Stomach (tissue), 9 donors: Measurements from ENCODE around the gene ABCA5. TPM values are rescaled to one million over a fixed set of nuclear protein-coding genes. Genes with fewer than 3 reads are reported as not detected.

Experiments used
- DNase-seq, 2 donors: peaks; one replicate each; pipeline versions ENCODE4 v3.0.0 to v3.0.0-alpha.2; 2013 to 2019
- H3K27ac ChIP-seq, 5 donors: fragments of 200-600 bp in 4 of 5; sonication (generic) in 4 of 5; one replicate each; pipeline ENCODE4 v1.5.1; 2013 to 2019; ENCODE audit warnings: mild to moderate bottlenecking in 1 of 5, moderate library complexity in 1 of 5
- H3K27me3 ChIP-seq, 3 donors: fragments of 200-600 bp; sonication (generic); one replicate each; pipeline ENCODE4 v1.5.1; 2017 to 2019; ENCODE audit warnings: mixed run types in 1 of 3
- H3K36me3 ChIP-seq, 4 donors: fragments of 200-600 bp; sonication (generic); 1 replicate in 3 of 4; 2 replicates in 1 of 4; pipeline ENCODE4 v1.5.1; 2016 to 2019
- H3K4me1 ChIP-seq, 4 donors: fragments of 200-600 bp; sonication (generic); one replicate each; pipeline ENCODE4 v1.5.1; 2016 to 2019
- H3K4me3 ChIP-seq, 4 donors: fragments of 200-600 bp; sonication (generic) in 3 of 4; one replicate each; pipeline ENCODE4 v1.5.1; 2016 to 2019; ENCODE audit warnings: mild to moderate bottlenecking in 1 of 4
- H3K9me3 ChIP-seq, 4 donors: fragments of 200-600 bp; sonication (generic); one replicate each; pipeline ENCODE4 v1.5.1; 2016 to 2019
- EP300 ChIP-seq: sonication (generic); formaldehyde crosslinking; IDR thresholded peaks from one replicate; pipeline ENCODE4 v1.6.1; 2017; ENCODE audit warnings: antibody characterized with exemption
- POLR2A ChIP-seq, 4 donors: fragments of 450-650 bp; IDR thresholded peaks; one replicate each; pipeline ENCODE4 v1.6.1; 2016; ENCODE audit warnings: antibody characterized with exemption in 4 of 4, control low read depth in 2 of 4, mild to moderate bottlenecking in 1 of 4, moderate library complexity in 1 of 4
- POLR2AphosphoS5 ChIP-seq, 3 donors: sonication (generic); formaldehyde crosslinking; IDR thresholded peaks; one replicate each; pipeline ENCODE4 v1.6.1; 2016; ENCODE audit warnings: antibody characterized with exemption in 3 of 3
- WGBS, 5 donors: extraction: QIAGEN DNeasy Blood & Tissue Kit in 3 of 5; methylation state at CpG; one replicate each; pipeline versions ENCODE4 v1.1.5 to v1.1.7; 2013 to 2018; 5-methylcytosine and 5-hydroxymethylcytosine counted together
- intact Hi-C: fragments of 100-400 bp; cut with DNase I; formaldehyde crosslinking; loops from one replicate; pipeline ENCODE4 v1.15.1; 2023; ENCODE audit warnings: low total_unique reads
- polyA plus RNA-seq, 3 donors: library from polyadenylated mRNA; stranded (reverse); fragments of 200-250 nt; gene quantifications; one replicate each; pipeline ENCODE4 v1.2.3, GENCODE V29; 2013
- total RNA-seq, 5 donors: library from RNA; depleted of rRNA; stranded (reverse); fragments of >200 nt; gene quantifications; one replicate each; pipeline versions ENCODE4 v1.1.0 to v1.2.3, GENCODE V29; 2014 to 2016
- TF ChIP-seq, protein P1 (sequence below), 7 experiments: fragments of 450-650 bp in 4 of 7; fragments of 200-600 bp in 3 of 7; sonication (generic) in 3 of 7; IDR thresholded peaks; one replicate each; pipeline ENCODE4 v1.5.1; 2016 to 2019; ENCODE audit warnings: antibody characterized with exemption in 7 of 7, control low read depth in 2 of 7, mild to moderate bottlenecking in 1 of 7
- donor health status: healthy with polysubstance abuse.
- donor health status: Bipolar disorder and iron deficiency.
- donor health status: healthy.

The ABCA5 gene
- total and polyA plus RNA-seq, 8 donors, result 2.1 to 80.1 (median 29.7) TPM

DNA sequence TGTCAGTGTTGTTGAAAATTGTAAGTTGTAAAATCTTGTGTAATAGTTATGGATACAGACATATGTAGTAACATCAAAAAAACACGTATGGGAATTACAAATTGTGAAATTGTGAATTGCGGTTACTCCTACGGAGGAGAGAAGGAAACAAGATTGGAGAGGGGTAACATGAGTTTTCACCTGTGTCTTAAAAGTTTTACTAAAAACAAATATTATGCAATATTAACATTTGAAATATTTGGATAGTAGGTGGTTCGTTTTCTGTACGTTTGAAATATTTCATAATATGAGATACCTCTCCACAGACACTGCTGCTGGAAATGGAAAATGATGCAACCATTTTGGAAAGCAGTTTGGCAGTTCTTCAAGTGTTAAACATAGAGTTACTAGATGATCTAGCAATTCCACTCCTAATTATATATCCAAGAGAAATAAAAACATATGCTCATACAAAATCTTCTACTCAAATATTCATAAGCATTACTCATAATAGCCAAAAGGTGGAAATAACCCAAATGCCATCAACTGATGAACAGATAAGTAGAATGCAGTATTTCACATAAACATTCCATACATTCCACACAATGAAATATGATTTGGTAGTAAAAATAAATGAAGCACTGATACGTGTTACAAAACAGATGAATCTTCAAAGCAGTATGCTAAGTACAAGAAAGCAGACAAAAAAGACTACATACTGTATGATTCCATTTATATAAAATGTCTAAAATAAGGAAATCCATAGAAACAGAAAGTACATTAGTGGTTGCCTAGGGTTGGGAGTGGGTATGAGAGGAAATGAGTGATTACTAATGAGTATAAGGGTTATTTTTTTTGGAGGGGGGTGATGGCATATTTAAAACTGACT is 57.6 kb downstream of the ABCA5 start:
- H3K4me3 ChIP-seq, result no peak overlapping the region
- peaks cover 0 to 5% (median under 1%) of the 10 kb centered on the region in 4 donors for H3K36me3 ChIP-seq
- intact Hi-C loops, result no loop called here
- no peak for DNase-seq
- H3K27ac ChIP-seq, result no peak overlapping the region
- no peaks in the 10 kb centered on the region for H3K27me3 ChIP-seq
- 63 to 84% (median 82%) methylated on average over 6 of the region's 6 CpGs for WGBS, 5 donors
- TF ChIP-seq, protein P1, sequence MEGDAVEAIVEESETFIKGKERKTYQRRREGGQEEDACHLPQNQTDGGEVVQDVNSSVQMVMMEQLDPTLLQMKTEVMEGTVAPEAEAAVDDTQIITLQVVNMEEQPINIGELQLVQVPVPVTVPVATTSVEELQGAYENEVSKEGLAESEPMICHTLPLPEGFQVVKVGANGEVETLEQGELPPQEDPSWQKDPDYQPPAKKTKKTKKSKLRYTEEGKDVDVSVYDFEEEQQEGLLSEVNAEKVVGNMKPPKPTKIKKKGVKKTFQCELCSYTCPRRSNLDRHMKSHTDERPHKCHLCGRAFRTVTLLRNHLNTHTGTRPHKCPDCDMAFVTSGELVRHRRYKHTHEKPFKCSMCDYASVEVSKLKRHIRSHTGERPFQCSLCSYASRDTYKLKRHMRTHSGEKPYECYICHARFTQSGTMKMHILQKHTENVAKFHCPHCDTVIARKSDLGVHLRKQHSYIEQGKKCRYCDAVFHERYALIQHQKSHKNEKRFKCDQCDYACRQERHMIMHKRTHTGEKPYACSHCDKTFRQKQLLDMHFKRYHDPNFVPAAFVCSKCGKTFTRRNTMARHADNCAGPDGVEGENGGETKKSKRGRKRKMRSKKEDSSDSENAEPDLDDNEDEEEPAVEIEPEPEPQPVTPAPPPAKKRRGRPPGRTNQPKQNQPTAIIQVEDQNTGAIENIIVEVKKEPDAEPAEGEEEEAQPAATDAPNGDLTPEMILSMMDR (IDR thresholded peaks at IDR 0.05), result no peak
- no peak for TF ChIP-seq POLR2A (IDR thresholded peaks at IDR 0.05)
- TF ChIP-seq POLR2AphosphoS5 (IDR thresholded peaks at IDR 0.05), result no peak
- TF ChIP-seq EP300, result no peak
- H3K4me1 ChIP-seq, result no peaks in the 10 kb centered on the region
- no peaks in the 10 kb centered on the region for H3K9me3 ChIP-seq

DNA sequence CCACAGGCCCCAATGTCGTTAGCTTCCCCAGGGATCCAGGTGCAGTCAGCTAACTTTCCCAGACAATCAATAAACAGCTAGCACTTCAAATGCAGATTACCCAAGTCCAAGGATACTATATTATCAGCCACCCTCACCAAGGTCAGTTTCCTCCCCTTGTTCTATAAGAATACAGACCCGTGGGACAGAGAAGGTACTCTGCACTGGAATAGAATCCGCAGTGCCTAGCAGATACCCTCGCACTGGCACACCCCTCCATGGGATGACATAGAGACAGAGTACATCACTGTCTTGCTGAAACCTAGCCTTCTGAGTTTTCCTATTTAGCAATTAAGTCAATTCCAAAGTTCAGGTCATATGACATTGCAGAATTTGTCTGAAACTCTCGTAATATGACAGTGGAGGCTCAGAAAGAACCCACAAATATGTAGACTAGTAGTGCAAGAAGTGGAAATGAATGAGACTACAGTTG is 58.4 kb downstream of the ABCA5 start:
- Histone ChIP-seq H3K4me3 (no peak overlapping the region), H3K36me3 (peaks cover 0 to 9% (median 6%) of the 10 kb centered on the region in 4 donors), H3K27ac (no peak overlapping the region), H3K9me3 (no peaks in the 10 kb centered on the region), H3K27me3 (no peaks in the 10 kb centered on the region), H3K4me1 (no peaks in the 10 kb centered on the region)
- TF ChIP-seq POLR2A (IDR thresholded peaks at IDR 0.05), result no peak
- TF ChIP-seq POLR2AphosphoS5 (IDR thresholded peaks at IDR 0.05), result no peak
- TF ChIP-seq EP300, result no peak
- TF ChIP-seq, protein P1 (IDR thresholded peaks at IDR 0.05), result no peak
- intact Hi-C loops, result no loop called here
- WGBS, 5 donors, result 85 to 94% (median 89%) methylated on average over 5 of the region's 5 CpGs
- DNase-seq, result no peak

DNA sequence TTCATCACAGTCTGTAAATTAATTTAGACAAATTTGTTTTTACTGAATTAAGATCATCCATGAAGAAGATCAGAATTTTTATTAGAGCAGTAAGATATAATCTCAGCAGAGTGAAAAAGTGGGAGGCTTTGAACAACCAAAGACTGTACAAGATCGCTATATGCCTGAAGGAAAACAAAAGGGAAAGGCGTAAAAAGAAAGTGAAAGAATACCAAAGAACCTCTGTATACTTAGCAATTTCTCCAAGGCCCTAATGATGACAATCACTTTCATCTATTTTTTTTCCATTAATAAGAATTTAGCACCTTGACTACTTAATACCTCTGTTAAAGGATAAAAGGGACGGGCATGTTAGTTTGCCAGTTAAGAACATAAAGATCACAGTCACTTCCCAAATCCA is 59.7 kb downstream of the ABCA5 start:
- 76 to 91% (median 84%) methylated on average over 3 of the region's 3 CpGs for WGBS, 5 donors
- Histone ChIP-seq H3K36me3 (peaks cover 0 to 12% (median 6%) of the 10 kb centered on the region in 4 donors), H3K4me3 (no peak overlapping the region), H3K9me3 (no peaks in the 10 kb centered on the region), H3K4me1 (no peaks in the 10 kb centered on the region), H3K27ac (no peak overlapping the region), H3K27me3 (no peaks in the 10 kb centered on the region)
- TF ChIP-seq POLR2AphosphoS5 (IDR thresholded peaks at IDR 0.05) (no peak), POLR2A (IDR thresholded peaks at IDR 0.05) (no peak), EP300 (no peak)
- TF ChIP-seq, protein P1 (IDR thresholded peaks at IDR 0.05), result no peak
- DNase-seq, result no peak
- intact Hi-C loops, result no loop called here

DNA sequence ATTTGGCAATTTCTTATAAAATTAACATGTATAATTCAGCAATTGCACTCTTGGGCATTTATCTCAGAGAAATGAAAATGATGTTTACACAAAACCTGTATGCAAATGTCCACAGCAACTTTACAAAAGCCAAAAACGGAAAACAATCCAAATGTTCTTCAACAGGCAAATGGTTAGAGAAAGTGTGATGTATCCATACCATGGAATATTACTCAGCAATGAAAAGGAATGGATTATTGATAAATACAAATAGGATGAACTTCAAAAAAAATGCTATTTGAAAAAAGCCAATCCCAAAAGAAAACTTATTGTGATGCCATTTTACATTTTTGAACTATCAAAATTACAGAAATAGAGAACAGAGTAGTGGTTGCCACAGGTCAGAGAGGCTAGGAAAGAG is 61.1 kb downstream of the ABCA5 start:
- H3K36me3 ChIP-seq, result peaks cover 0 to 12% (median 6%) of the 10 kb centered on the region in 4 donors
- no peak overlapping the region for H3K27ac ChIP-seq
- no peaks in the 10 kb centered on the region for H3K9me3 ChIP-seq
- H3K4me3 ChIP-seq, result no peak overlapping the region
- 93 to 100% (median 94%) methylated on average over 1 of the region's 1 CpG for WGBS, 5 donors
- H3K27me3 ChIP-seq, result no peaks in the 10 kb centered on the region
- DNase-seq, result no peak
- no peaks in the 10 kb centered on the region for H3K4me1 ChIP-seq
- TF ChIP-seq POLR2AphosphoS5 (IDR thresholded peaks at IDR 0.05), result no peak
- TF ChIP-seq, protein P1 (IDR thresholded peaks at IDR 0.05), result no peak
- TF ChIP-seq POLR2A (IDR thresholded peaks at IDR 0.05), result no peak
- no peak for TF ChIP-seq EP300
- intact Hi-C loops, result no loop called here
